Activated T-cell treated with anti-CD3 and anti-CD28 coated beads, Interleukin-2, amount 50 U/mL, for 1 hour (primary cell): Measurements from ENCODE around the gene CANX.
"Not testable (repeated sequence)": the region's sequence is repeated elsewhere in the genome, so short reads cannot be mapped to it uniquely, and the experiment has no call there.

ENCODE experiments used
- DNase-seq: peaks from one replicate; pipeline ENCODE4 v3.0.0-alpha.2; 2020

The CANX gene

GRCh38 chr5:179700401-179700918, 1.7 kb downstream of the CANX start:
- no peak for DNase-seq

DNA sequence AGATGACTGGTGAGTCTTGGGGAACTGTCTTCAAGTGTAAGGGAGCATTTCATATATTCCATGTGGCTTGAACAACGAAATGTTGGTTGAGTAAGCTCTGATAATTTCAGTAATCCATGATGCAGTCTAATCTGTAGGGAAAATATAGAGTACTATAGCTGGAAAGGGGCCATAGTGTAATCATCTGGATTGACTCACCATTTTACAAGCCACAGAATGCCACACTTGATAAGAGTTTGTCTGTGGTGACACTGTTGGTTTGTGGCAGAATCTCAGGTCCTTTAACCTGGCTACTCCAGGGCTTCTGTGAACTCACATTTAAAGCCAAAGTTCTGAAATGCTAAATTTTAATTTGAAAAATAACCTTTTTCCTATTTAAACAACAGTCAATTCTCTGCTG, 17.5 kb downstream of the CANX start:
- DNase-seq: no peak

DNA sequence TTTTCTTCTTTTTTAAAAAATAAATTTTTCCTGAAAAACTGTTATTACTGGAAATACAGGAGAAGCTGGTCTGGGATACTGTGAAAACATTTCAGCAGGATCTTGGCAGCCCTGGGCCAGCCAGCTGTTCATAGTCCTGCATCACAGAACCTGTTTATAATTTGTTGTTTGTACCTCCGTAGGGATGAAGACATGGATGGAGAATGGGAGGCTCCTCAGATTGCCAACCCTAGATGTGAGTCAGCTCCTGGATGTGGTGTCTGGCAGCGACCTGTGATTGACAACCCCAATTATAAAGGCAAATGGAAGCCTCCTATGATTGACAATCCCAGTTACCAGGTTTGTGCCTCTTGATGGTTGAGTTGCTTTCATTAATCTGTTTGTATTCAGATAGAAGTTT, 21.5 kb downstream of the CANX start:
- no peak for DNase-seq

DNA sequence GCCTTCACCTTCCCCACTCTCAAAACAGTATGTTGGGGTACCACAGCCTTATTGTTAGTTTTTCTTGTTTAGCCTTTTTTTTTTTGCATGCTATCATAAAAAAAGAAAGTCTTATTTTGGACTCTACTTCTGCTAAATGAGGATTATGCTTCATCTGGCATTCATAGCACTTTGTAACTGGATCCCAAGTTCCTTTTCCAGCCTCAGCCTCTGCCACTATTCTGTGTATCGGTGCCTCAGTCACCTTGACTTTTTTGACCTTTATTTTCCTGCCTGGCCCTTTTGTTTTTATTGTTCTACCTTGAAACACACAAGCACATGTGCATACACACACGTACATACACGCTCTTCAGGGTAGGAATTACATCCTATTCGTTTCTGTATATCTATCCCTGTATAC, 25.4 kb downstream of the CANX start:
- no peak for DNase-seq

DNA sequence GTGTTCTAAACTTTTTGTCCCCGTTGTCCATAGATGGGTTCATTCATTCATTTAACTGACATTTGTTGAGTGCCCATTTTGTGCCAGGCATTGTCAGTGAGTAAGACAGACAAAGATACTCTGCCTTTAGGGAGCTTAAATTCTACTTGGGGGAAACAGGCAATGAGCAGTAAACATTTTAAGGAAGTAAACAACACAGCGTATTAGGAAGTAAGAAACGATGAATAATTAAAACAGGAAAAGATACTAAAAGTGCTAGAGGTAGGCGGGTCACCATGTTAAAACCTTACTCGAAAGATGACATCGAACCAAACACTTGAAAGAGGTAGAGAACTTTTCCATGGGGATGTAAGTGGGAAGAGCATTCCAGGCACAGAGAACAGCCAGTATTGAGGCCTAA, 28.3 kb downstream of the CANX start:
- no peak for DNase-seq

DNA sequence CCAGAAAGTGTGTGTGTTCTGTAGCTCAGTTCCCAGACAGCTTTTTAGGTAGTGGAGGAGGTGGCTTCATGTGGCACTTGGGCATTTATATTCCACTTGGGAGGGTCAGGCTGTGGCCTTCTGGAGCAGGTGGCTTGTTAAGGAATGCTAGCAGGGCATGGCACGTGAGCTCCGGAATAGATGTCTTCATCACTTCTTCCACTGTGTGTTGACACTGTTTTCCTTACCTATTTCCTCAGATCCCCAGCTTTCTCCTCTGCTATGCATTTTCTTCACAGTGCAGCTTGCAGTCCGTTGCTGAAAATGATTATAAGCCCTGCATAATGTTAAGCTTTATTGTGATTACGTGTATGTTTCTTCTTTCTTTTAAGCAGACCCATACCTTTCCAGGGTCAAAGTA, 30.5 kb downstream of the CANX start:
- DNase-seq: no peak

DNA sequence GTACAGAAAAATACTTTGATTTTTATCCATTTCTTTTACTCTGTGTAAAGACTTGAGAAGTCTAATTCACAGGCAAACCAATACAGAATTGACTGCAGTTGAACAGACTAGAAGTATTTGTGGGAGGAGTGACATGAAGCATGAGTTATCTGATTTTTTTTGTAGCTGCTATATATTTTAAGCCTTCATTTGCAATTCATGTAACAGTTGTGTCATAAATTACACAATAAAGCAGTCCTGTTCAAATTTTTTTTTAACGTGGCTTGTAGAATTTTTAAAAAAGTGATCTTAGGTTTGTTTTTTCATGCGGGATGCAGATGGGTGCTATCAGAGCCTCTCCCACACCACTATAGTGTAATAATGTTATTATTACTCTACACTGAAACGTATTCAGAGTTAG, 31.0 kb downstream of the CANX start:
- no peak for DNase-seq

- no peak for DNase-seq
Measured at GRCh38 chr5:179730356-179730755, 31.6 kb downstream of the CANX start.

DNA sequence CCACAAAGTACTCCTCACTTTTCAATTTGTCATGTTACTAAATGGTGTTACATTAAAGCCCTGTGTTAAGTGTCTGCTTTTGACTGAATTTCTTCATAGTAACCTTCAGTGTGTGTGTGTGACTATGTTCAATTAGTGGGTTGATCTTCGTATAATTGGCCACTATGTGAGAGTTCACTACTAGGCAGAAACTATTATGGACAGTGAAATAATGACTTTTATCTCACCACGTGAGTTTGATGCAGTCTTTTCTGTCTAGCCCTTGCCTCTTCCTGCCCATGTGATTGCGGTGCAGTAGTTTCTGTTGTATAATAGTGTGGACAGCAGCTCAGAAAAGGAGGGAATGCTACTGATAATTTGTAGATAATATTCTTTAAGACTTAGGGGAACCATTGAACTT, 32.1 kb downstream of the CANX start:
- DNase-seq: no peak

DNA sequence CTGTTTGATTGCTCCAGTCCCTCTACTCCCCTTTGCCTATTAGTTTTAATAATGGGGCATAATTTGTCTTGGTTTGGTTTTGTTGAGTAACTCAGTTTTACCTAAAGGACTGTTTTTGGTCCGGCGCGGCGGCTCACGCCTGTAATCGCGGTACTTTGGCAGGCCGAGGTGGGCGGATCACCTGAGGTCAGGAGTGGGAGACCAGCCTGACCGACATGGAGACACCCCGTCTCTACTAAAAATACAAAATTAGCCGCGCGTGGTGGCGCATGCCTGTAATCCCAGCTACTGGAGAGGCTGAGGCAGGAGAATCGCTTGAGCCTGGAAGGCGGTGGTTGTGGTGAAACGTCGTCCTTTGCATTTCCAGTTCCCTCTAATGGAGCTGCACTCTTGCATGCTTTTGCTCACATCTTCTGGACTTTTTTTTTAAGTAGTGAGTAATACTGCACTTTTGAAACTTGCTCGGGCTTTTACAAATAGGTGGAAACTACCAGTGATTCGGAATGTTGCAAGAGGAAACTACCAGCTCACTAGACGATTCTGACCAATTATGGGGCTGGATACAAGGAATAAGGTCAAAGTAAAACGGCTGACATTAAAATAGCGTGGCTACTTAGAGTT, 33.1 kb downstream of the CANX start:
- DNase-seq: peak; percentile 33

DNA sequence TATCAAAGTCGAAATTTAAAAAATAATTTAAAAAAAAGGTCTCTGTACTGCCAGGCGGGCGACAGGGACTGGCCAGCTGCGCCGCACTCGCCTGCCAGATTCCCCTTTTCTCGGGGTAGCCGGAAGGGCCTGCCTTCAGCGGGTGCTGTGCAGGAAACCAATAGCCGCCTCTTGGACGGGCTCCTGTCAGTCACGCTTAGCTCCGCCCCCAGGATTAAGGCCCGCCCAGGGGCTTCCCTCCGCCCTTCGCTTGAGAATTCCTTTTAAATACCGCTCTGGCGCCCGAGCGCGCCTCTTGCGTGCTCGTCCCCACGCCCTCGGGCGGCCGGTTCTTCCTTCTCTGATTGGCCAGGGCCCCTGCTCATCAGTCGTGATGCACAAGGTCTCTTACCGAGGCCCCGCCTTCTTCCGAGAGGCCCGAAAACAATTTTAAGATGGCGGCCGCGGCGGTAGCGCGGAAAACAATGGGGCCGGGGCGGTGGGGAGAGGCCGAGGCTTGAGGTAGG, 33.7 kb downstream of the CANX start, which contains the start of gene MAML1:
TSS of gene MAML1 (plus strand) at position 411 of the 506 bp plus-strand sequence. CDS start 291 bp downstream, outside the sequence.
- DNase-seq: peak; percentile 99

GRCh38 chr5:179732918-179733771, 34.4 kb downstream of the CANX start:
- DNase-seq: no peak

DNA sequence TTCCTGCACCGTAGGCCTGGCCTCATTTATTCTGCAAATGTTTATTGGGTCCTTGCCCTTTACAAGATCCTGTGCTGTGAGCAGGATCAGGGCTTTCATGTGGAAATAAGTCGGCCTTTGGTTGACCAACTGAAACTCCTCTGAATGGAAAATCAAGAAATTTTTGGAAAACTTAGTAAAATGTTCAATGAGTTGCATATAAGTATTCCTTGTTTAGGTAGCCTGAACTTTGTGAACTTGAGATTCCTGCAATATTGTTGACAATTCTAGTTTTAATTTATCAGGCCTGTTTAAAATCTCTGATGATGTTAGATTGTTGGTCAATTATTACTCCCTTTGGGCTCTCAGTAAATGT, 35.0 kb downstream of the CANX start:
- DNase-seq: no peak

GRCh38 chr5:179734536-179735164, 35.9 kb downstream of the CANX start:
- no peak for DNase-seq

- no peak for DNase-seq
Measured at GRCh38 chr5:179738742-179739141, 40.0 kb downstream of the CANX start.

GRCh38 chr5:179744106-179744505, 45.3 kb downstream of the CANX start:
- DNase-seq: not testable (repeated sequence)

- no peak for DNase-seq
Measured at GRCh38 chr5:179746872-179747271, 48.1 kb downstream of the CANX start.

DNA sequence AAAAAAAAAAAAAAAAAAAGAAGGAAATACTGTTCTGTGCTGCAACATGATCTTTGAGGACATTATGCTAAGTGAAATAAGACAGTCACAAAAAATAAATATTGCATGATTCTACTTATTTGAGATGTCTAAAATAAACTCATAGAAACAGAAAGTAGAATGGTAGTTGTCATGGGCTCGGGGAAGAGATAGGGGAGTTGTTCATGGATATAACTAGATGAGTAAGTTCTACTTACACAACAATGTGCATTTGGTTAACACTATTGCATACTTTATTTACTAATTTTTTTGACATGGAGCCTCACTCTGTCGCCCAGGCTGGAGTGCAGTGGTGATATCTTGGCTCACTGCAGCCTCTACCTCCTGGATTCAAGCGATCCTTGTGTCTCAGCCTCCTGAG, 49.0 kb downstream of the CANX start:
- DNase-seq: no peak

DNA sequence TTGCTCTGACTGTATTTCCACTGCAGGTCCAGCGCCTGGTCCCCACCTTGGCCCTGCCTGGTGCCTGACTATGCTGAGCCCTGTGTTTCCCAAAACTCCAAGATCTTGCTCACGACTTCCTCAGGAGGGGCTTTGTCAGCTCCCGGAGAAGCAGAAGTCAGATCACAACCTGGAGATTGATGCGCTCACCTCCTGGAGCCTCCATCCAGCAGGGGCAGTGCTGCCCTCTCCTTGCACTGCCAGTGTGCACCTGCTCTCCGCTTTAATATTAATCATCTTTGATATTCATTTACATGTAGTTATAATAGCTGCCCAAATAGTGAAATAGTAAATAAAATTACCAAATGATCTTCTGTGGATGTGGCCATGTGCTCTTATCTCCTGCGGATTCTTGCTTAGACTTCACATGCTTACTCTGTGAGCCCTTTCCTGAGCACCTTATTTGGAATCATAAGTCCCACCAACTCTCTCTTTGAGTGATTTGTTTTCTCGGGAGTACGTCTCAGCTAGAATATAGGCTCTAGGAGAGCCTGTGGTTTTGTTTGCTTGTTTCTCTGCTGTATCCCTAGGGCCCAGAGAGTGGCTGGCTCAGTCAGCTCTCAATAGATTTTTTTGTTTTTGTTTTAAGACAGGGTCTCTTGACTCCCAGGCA, 51.2 kb downstream of the CANX start:
- DNase-seq: no peak

DNA sequence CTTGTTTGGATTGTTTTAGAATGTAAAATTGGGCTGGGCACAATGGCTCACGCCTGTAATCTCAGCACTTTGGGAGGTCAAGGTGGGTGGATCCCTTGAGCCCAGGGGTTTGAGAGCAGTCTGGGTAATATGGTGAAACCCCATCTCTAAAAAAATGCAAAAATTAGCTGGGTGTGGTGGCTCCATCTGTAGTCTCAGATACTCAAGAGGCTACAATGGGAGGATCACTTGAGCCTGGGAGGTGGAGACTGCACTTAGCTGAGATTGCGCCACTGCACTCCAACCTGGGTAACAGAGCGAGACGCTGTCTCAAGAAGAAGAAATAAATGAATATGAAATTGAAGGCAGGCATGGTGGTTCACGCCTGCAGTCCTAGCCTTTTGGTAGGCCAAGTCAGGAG, 55.2 kb downstream of the CANX start:
- no peak for DNase-seq

- DNase-seq: no peak
Measured at GRCh38 chr5:179755022-179755421, 56.3 kb downstream of the CANX start.

- DNase-seq: no peak
Measured at GRCh38 chr5:179758955-179759354, 60.2 kb downstream of the CANX start.
